ENCODE data around the gene BASP1.
"Not testable (repeated sequence)": the region's sequence is repeated elsewhere in the genome, so short reads cannot be mapped to it uniquely, and the experiment has no call there.

Gene BASP1

DNA sequence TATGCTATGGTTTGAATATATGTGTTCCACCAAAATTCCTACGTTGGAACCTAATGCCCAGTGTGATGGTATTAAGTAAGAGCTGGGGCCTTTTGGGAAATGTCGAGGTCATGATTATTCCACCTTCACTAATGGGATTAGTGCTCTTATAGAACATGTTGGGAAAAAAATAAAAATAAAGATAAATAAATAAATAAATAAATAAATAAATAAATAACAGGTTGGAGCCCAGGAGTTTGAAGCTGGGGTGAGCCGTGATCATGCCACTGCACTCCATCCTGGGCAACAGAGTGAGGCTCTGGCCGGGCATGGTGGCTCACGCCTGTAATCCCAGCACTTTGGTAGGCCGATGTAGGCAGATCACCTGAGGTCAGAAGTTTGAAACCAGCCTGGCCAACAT is 22.5 kb downstream of the BASP1 start:
- TF ChIP-seq, protein P1, sequence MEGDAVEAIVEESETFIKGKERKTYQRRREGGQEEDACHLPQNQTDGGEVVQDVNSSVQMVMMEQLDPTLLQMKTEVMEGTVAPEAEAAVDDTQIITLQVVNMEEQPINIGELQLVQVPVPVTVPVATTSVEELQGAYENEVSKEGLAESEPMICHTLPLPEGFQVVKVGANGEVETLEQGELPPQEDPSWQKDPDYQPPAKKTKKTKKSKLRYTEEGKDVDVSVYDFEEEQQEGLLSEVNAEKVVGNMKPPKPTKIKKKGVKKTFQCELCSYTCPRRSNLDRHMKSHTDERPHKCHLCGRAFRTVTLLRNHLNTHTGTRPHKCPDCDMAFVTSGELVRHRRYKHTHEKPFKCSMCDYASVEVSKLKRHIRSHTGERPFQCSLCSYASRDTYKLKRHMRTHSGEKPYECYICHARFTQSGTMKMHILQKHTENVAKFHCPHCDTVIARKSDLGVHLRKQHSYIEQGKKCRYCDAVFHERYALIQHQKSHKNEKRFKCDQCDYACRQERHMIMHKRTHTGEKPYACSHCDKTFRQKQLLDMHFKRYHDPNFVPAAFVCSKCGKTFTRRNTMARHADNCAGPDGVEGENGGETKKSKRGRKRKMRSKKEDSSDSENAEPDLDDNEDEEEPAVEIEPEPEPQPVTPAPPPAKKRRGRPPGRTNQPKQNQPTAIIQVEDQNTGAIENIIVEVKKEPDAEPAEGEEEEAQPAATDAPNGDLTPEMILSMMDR (IDR thresholded peaks at IDR 0.05; ENCODE audit: extremely low read depth, insufficient read depth, missing control alignments): no peak
- in situ Hi-C loops (cut with MboI; ENCODE audit: low pct_unique_long_range_greater_than_20kb, low sequenced_read_pairs, unreplicated experiment): no loop called here
- no peak for DNase-seq (ENCODE audit: low spot score)

DNA sequence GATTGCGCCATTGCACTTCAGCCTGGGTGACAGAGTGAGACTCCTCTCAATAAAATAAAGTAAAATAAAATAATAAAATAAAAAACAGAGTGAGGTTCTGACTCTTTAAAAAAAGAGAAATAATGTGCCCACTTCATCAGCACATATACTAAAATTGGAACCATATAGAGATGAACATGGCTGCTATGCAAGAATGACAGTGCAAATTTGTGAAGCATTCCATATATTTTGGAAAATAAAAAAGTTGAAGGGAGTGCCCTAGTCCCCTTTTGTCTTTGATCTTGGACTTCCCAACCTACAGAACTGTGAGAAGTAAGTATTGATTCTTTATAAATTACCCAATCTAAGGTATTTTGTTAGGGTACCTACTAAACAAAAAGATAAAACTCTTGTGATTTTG is 23.1 kb downstream of the BASP1 start:
- no peak for DNase-seq (ENCODE audit: low spot score)
- in situ Hi-C loops (cut with MboI; ENCODE audit: low pct_unique_long_range_greater_than_20kb, low sequenced_read_pairs, unreplicated experiment): no loop called here
- TF ChIP-seq, protein P1 (IDR thresholded peaks at IDR 0.05; ENCODE audit: extremely low read depth, insufficient read depth, missing control alignments): no peak

DNA sequence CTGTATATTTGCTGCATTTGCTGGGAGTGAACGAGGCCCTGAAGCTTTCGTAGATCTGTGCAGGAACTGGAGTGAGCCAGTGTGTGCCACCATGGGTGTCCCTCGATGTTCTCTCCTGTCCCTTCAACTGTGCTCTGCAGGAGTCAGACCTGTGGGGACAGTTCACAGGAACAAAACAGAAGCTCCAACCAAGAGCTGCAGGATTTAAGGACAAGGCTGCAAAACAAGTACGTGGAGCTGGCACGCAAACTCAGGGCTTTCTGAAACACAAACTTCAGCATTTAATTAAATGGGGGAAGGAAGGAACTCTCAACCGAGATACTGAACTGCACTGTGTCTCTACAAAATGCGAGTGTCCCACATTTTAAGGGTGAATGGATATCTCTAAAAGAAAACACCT is 24.2 kb downstream of the BASP1 start:
- in situ Hi-C loops (cut with MboI; ENCODE audit: low pct_unique_long_range_greater_than_20kb, low sequenced_read_pairs, unreplicated experiment): no loop called here
- no peak for DNase-seq (ENCODE audit: low spot score)
- TF ChIP-seq, protein P1 (IDR thresholded peaks at IDR 0.05; ENCODE audit: extremely low read depth, insufficient read depth, missing control alignments): no peak

DNA sequence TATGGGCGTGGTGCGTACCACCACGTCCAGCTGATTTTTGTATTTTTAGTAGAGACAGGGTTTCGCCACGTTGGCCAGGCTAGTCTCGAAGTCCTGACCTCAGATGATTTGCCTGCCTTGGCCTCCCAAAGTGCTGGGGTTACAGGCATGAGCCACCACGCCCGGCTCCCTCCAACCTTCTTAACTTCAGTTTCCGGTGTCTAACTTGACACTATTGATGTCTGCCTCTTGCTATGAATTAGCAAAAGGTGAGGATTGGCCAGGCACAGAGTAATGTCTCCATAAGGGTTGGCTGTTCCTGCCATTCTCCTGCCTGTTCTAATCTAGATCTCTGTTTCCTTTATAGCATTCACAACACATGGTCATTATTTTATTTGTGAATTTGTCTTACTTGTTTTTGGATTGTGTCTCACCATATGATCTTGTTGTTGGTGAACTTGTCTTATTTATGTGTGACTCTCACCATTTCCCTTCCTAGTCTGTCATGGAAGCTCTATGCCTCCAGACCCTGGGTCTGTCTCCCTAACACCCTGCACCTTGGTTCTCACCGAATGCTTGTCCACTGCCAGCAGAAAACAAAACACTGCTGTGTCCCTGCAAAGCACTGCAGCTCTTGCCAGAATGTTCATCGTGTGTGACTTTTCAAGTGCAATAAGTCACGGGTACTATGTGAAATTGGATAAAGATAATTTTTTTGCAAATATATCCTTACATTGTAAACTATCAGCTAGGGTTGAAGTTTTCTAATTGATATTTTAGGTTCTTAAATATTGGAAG is 26.0 kb downstream of the BASP1 start:
- in situ Hi-C loops (cut with MboI; ENCODE audit: low pct_unique_long_range_greater_than_20kb, low sequenced_read_pairs, unreplicated experiment): no loop called here
- TF ChIP-seq, protein P1 (IDR thresholded peaks at IDR 0.05; ENCODE audit: extremely low read depth, insufficient read depth, missing control alignments): no peak

DNA sequence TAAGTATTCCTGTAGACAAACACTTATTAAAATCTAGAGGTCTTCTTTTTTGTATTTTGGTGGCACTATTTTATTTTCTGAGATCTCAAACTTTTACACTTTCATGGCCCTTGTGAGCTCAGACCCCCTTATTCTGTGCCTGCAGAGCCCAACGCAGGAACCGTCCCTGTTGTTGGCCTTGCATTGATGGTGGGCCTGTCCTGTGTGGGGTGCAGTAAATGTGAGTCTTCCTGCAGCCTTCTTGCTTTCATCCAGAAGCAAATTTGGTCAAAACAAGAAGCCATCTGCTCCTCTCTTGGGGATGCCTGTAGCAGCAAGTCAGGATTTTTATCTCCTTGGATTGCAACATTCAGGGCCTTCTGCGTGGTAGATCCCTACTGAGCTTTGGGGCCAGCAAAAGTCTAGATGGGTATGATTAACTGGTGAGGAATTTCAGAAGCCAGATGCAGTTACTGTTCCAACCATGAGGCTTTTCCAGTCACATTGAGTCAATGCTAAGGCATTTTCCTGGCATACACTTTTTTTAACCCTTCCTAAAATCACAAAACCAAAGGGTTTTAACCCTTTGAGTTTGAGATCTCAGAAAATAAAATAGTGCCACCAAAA is 31.7 kb downstream of the BASP1 start:
- DNase-seq (ENCODE audit: low spot score): no peak
- TF ChIP-seq, protein P1 (IDR thresholded peaks at IDR 0.05; ENCODE audit: extremely low read depth, insufficient read depth, missing control alignments): no peak
- in situ Hi-C loops (cut with MboI; ENCODE audit: low pct_unique_long_range_greater_than_20kb, low sequenced_read_pairs, unreplicated experiment): no loop called here

More for the DNA sequence above, 26.0 kb downstream of the BASP1 start:
- no peak for DNase-seq (ENCODE audit: low spot score)

DNA sequence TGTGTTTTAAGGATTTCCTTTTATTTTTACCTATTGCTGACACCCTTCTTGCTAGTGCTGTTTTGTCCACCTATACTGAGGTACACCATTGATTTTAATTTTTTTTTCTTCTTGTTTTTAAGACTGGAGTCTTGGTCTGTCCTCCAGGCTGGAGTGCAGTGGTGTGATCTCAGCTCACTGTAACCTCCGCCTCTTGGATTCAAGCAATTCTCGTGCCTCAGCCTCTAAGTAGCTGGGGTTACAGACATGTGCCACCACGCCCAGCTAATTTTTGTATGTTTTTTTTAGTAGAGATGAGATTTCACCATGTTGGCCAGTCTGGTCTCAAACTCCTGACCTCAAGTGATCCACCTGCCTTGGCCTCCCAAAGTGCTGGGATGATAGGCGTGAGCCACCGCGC is 32.4 kb downstream of the BASP1 start:
- in situ Hi-C loops (cut with MboI; ENCODE audit: low pct_unique_long_range_greater_than_20kb, low sequenced_read_pairs, unreplicated experiment); DNase-seq (ENCODE audit: low spot score): not testable (repeated sequence)

DNA sequence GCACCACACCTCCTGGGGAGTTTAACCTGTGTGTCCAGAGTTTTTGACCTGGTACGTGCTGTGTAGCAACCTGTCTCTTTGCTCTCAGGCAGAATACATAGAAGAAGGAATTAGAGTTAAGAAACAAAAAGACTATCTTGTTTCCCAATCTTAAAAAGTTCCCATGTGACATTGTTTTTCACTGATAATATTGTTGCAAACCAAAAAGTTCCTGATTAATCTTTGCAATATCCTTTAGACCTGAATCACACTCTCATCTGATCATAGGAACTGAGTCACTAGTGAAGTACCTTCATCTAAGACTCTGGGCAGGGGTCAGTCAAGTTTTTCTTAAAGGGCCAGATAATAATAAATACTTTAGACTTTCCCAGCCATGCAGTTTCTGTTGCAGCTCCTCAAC is 35.1 kb downstream of the BASP1 start:
- in situ Hi-C loops (cut with MboI; ENCODE audit: low pct_unique_long_range_greater_than_20kb, low sequenced_read_pairs, unreplicated experiment): no loop called here
- DNase-seq (ENCODE audit: low spot score): no peak
- TF ChIP-seq, protein P1 (IDR thresholded peaks at IDR 0.05; ENCODE audit: extremely low read depth, insufficient read depth, missing control alignments): no peak
